Testis (tissue), 3 donors: ENCODE results near the gene OAF. TPM values are rescaled to one million over a fixed set of nuclear protein-coding genes. Genes with fewer than 3 reads are reported as not detected.

ENCODE experiments used
- DNase-seq: peaks from one replicate; pipeline ENCODE4 v3.0.0-alpha.2; 2019
- H3K27ac ChIP-seq, 2 donors: fragments of 200-600 bp; sonication (generic); one replicate each; pipeline ENCODE4 v1.5.1; 2019
- H3K27me3 ChIP-seq: fragments of 200-600 bp; sonication (generic); one replicate; pipeline ENCODE4 v1.5.1; 2019
- H3K36me3 ChIP-seq: fragments of 200-600 bp; sonication (generic); one replicate; pipeline ENCODE4 v1.5.1; 2017; ENCODE audit warnings: low read depth; ENCODE audit errors: missing control alignments
- H3K4me1 ChIP-seq: fragments of 200-600 bp; sonication (generic); one replicate; pipeline ENCODE4 v1.5.1; 2019
- H3K4me3 ChIP-seq, 2 donors: fragments of 200-600 bp; sonication (generic); one replicate each; pipeline ENCODE4 v1.5.1; 2017 to 2019
- H3K9me3 ChIP-seq: fragments of 200-600 bp; sonication (generic); one replicate; pipeline ENCODE4 v1.5.1; 2017
- CTCF ChIP-seq, 3 experiments: fragments of 450-650 bp in 2 of 3; fragments of 200-600 bp in 1 of 3; sonication (generic) in 1 of 3; IDR thresholded peaks; one replicate each; pipeline ENCODE4 v1.5.1; 2016 to 2019; ENCODE audit warnings: antibody characterized with exemption in 3 of 3, mild to moderate bottlenecking in 2 of 3, moderate library complexity in 1 of 3
- POLR2A ChIP-seq: fragments of 450-650 bp; IDR thresholded peaks from one replicate; pipeline ENCODE4 v1.6.1; 2017; ENCODE audit warnings: antibody characterized with exemption, mild to moderate bottlenecking, moderate library complexity
- WGBS, 2 donors: methylation state at CpG; one replicate each; pipeline ENCODE4 v1.1.5; 2018; 5-methylcytosine and 5-hydroxymethylcytosine counted together
- intact Hi-C: fragments of 100-400 bp; cut with DNase I; formaldehyde crosslinking; loops from one replicate; pipeline ENCODE4 v1.15.1; 2023; ENCODE audit warnings: low total_unique reads
- polyA plus RNA-seq: library from polyadenylated mRNA; stranded (reverse); fragments of 350-450 nt; fragmentation: Illumina TruSeq; extraction: RNeasy Lipid Tissue Mini Kit (QIAGEN cat#74804); gene quantifications from one replicate; pipeline ENCODE4 v1.2.3, GENCODE V29; 2014; ENCODE audit warnings: low read depth, low replicate concordance; ENCODE audit not compliant: insufficient read depth
- total RNA-seq, 2 donors: library from RNA; depleted of rRNA; stranded (reverse); fragments of >200 nt; gene quantifications; one replicate each; pipeline ENCODE4 v1.2.3, GENCODE V29; 2016

Gene OAF
- total and polyA plus RNA-seq, 3 donors from 2014 or later: 8.5 to 22.6 (median 11.0) TPM

GRCh38 chr11:120218695-120219033 is 7.8 kb downstream of the OAF start:
- 70 to 75% methylated on average over 10 of the region's 10 CpGs for WGBS, 2 donors
- Histone ChIP-seq H3K4me3 (no peak overlapping the region), H3K27me3 (no peaks in the 10 kb centered on the region), H3K9me3 (no peaks in the 10 kb centered on the region), H3K27ac (no peak overlapping the region), H3K4me1 (peaks cover 6% of the 10 kb centered on the region), H3K36me3 (no peaks in the 10 kb centered on the region)
- intact Hi-C loops: loop anchor here (5.0 kb wide), 1 partner anchor 41 kb away; no protein-coding TSS in a partner anchor
- TF ChIP-seq POLR2A (no peak), CTCF (IDR thresholded peaks at IDR 0.05) (no peak)
- no peak for DNase-seq

GRCh38 chr11:120219232-120219937 is 8.6 kb downstream of the OAF start:
- intact Hi-C loops: loop anchor here (5.0 kb wide), 1 partner anchor 42 kb away; no protein-coding TSS in a partner anchor
- Histone ChIP-seq H3K27ac (no peak overlapping the region), H3K4me3 (no peak overlapping the region), H3K36me3 (no peaks in the 10 kb centered on the region), H3K4me1 (peaks cover 6% of the 10 kb centered on the region), H3K9me3 (no peaks in the 10 kb centered on the region), H3K27me3 (no peaks in the 10 kb centered on the region)
- 57 to 59% methylated on average over 11 to 13 of the region's 13 CpGs for WGBS, 2 donors
- DNase-seq: no peak
- TF ChIP-seq CTCF (IDR thresholded peaks at IDR 0.05): no peak
- no peak for TF ChIP-seq POLR2A

- Histone ChIP-seq H3K4me1 (peaks cover 7% of the 10 kb centered on the region), H3K27me3 (no peaks in the 10 kb centered on the region), H3K4me3 (no peak overlapping the region), H3K9me3 (no peaks in the 10 kb centered on the region), H3K27ac (no peak overlapping the region), H3K36me3 (no peaks in the 10 kb centered on the region)
- no peak for TF ChIP-seq CTCF (IDR thresholded peaks at IDR 0.05)
- TF ChIP-seq POLR2A: no peak
- WGBS, 2 donors: 83 to 86% methylated on average over 9 of the region's 9 CpGs
- DNase-seq: no peak
- intact Hi-C loops: loop anchor here (5.0 kb wide), 1 partner anchor 43 kb away; no protein-coding TSS in a partner anchor
Observed at GRCh38 chr11:120219938-120220746, 9.3 kb downstream of the OAF start.

- peaks cover 12% of the 10 kb centered on the region for H3K4me1 ChIP-seq
- no peaks in the 10 kb centered on the region for H3K27me3 ChIP-seq
- no peaks in the 10 kb centered on the region for H3K9me3 ChIP-seq
- no peak overlapping the region for H3K27ac ChIP-seq
- no peak for DNase-seq
- WGBS, 2 donors: 91 to 93% methylated on average over 4 of the region's 4 CpGs
- no peak overlapping the region for H3K4me3 ChIP-seq
- intact Hi-C loops: no loop called here
- no peak for TF ChIP-seq CTCF (IDR thresholded peaks at IDR 0.05)
- TF ChIP-seq POLR2A: no peak
- H3K36me3 ChIP-seq: no peaks in the 10 kb centered on the region
Observed at GRCh38 chr11:120220747-120221037, 9.9 kb downstream of the OAF start.
